Measurements from ENCODE around the gene TMEM138. TPM values are rescaled to one million over a fixed set of nuclear protein-coding genes. Genes with fewer than 3 reads are reported as not detected.

TMEM138 gene
- total RNA-seq, 1 experiment from 2014 or later, result 27.8 TPM

GRCh38 chr11:61406067-61406466 is 43.9 kb downstream of the TMEM138 start:
- DNase-seq (ENCODE audit: low spot score), result no peak

DNA sequence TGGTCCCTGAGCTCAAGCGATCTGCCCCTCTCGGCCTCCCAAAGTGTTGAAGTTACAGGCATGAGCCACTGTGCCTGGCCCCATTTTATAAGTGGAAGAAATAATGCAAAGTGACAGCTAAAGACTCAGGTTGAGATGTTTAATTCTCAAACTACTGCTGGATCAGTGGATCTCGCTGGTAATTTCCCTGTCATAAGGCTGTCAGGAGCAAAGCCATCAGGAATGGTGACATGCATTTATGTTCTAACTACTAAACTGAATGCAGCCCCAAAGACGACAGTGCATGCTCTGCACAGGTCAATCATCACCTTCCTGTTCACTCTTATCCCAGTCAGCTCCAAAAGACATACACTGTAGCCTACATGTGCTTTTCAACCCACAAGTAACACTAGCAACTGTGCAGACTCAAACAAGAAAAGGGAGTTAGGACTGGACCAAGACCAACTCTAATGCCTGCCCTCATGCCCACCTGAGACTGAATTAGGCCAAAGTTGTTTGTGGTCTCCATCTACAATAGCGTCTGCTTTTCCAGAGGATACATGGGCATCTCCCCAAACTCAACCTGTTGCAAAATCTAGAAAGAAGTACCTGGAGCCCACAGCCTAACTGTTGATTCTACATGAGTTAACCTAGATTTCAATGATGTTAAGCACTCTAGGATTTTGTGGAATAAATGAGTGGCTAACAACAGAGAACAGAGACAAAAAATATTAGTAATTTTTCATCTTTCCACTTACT is 45.0 kb downstream of the TMEM138 start:
- no peak for DNase-seq (ENCODE audit: low spot score)

GRCh38 chr11:61411589-61411988 is 49.4 kb downstream of the TMEM138 start:
- DNase-seq (ENCODE audit: low spot score), result no peak

DNA sequence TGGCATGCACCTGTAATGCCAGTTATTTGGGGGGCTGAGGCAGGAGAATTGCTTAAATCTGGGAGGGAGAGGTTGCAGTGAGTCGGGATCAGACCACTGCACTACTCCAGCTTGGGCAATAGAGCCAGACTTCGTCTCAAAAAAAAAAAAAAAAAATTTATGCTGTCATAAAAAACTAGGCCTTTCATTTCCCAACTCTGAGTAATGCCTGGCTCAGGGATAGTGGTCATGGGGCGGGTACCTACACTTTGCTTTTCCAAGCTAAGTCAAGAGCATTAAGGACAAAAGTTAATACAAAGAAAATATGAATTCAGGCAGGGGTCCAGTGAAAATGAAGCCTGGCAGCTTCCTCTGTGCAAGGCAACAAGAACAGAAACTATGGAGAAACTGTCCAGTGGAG is 51.3 kb downstream of the TMEM138 start:
- DNase-seq (ENCODE audit: low spot score), result no peak

DNA sequence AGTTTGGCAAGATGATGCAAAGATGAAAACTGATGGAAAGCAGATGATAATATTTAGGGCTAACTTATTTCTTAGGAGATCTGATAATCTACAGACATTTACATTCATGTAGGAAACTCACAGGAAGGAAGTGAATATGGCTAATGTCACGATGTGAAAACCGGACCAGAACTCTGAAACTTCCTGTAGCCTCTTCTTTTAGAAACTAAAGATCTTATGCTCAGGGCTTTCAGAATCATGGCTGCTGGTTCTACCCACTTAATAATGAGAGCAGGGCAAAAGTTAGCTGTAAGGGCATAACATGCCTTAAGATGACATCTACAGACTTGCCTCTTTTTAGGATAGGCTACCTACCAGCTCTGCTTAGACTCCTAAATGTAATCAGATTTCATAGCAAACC is 52.4 kb downstream of the TMEM138 start:
- DNase-seq (ENCODE audit: low spot score), result no peak

DNA sequence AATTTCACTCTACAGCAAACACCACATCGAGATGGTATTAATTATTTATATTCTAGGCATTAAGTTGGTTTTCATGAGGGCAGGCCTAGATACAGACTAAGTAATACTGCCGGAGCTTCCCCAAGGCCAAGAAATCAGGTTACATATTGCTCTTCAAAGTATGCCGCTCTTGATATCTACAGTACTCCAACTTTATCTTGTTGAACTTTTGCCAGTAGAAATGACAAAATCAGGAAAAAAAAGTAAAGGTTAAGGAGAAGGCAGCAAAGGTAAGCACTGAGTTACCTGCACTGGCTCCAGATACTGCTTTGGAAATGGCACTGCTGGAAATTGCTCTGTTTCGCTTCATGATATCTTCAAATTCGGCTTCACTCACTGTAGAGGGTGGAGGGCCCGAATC is 53.2 kb downstream of the TMEM138 start:
- no peak for DNase-seq (ENCODE audit: low spot score)

- DNase-seq (ENCODE audit: low spot score), result no peak
Measured at GRCh38 chr11:61416941-61417340, 54.8 kb downstream of the TMEM138 start.

GRCh38 chr11:61417670-61418069 is 55.5 kb downstream of the TMEM138 start:
- no peak for DNase-seq (ENCODE audit: low spot score)

DNA sequence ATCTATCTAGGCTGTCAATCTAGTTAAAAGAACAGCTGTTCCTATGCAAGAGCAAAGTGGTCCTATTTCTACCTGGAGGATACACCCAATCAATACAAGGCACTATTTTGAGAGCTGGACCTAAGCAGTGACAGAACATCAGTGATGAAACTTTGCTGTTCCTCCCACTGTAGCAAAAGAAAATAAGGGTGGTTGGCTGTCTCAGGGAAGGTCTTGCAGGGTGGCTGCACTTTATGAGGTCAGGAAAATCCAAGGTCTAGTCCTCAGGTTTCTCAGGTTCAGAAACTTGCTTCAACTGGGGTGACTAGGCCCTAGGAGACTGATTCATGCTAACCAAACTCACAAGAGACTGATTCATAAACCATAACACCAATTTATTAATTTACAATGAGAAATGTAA is 56.0 kb downstream of the TMEM138 start:
- DNase-seq (ENCODE audit: low spot score), result no peak

Other genes with a start within 250 kb of the TMEM138 start
- 37.3 and 44.2 TPM in 2 replicates for gene VPS37C, start 200.9 kb upstream of the TMEM138 start, total RNA-seq (2014; rRNA removed; shearing (Covaris generic))
- 0.34 TPM in 1 of 2 replicates, not detected in the other for gene PGA3, start 158.9 kb upstream of the TMEM138 start, total RNA-seq (2014; rRNA removed; shearing (Covaris generic))
- gene PGA4, start 140.0 kb upstream of the TMEM138 start, total RNA-seq (2014; rRNA removed; shearing (Covaris generic)), result 1.0 TPM in 1 of 2 replicates, not detected in the other
- not detected in 2 replicates for gene PGA5, start 121.2 kb upstream of the TMEM138 start, total RNA-seq (2014; rRNA removed; shearing (Covaris generic))
- not detected in 2 replicates for gene VWCE, start 67.1 kb upstream of the TMEM138 start, total RNA-seq (2014; rRNA removed; shearing (Covaris generic))
- gene DDB1, start 29.3 kb upstream of the TMEM138 start, total RNA-seq (2014; rRNA removed; shearing (Covaris generic)), result 262 and 321 TPM in 2 replicates
- 80.4 and 94.2 TPM in 2 replicates for gene TKFC, start 29.1 kb upstream of the TMEM138 start, total RNA-seq (2014; rRNA removed; shearing (Covaris generic))
- gene CYB561A3, start 492 bp upstream of the TMEM138 start, total RNA-seq (2014; rRNA removed; shearing (Covaris generic)), result 70.5 and 80.2 TPM in 2 replicates
- 15.1 and 23.4 TPM in 2 replicates for gene TMEM216, start 30.2 kb downstream of the TMEM138 start, total RNA-seq (2014; rRNA removed; shearing (Covaris generic))
- gene CPSF7, start 67.6 kb downstream of the TMEM138 start, total RNA-seq (2014; rRNA removed; shearing (Covaris generic)), result 34.8 and 51.2 TPM in 2 replicates
- gene SDHAF2, start 67.8 kb downstream of the TMEM138 start, total RNA-seq (2014; rRNA removed; shearing (Covaris generic)), result 58.3 and 64.9 TPM in 2 replicates
- gene LRRC10B, start 146.4 kb downstream of the TMEM138 start, total RNA-seq (2014; rRNA removed; shearing (Covaris generic)), result 6.3 and 7.7 TPM in 2 replicates
- gene SYT7, start 218.7 kb downstream of the TMEM138 start, total RNA-seq (2014; rRNA removed; shearing (Covaris generic)), result 13.2 and 14.8 TPM in 2 replicates

Measured in HT-29 (cell line).